Measurements from ENCODE around the gene C1orf21.

The C1orf21 gene

GRCh38 chr1:184563308-184563707 lies 176.5 kb downstream of the C1orf21 start:
- DNase-seq, result no peak

DNA sequence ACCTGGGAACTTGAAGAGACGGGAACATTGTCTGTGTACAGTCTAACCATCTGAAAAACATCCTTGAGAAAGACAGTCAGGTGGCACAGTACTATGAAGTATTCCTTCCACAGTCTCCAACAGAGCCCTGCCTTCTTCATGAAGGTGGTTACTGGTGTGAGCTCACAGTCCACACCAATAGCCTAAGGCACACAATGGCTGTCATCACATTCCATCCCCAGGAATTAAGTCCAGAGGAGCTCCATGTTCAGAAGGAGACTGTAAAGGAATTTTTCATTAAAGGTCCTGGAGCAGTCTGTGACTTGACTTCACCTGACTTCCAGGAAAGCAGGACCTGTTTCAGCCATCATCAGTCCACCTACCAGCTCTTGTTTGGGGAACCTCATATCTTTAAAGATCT lies 180.2 kb downstream of the C1orf21 start:
- DNase-seq, result no peak

GRCh38 chr1:184567637-184568036 lies 180.8 kb downstream of the C1orf21 start:
- no peak for DNase-seq

DNA sequence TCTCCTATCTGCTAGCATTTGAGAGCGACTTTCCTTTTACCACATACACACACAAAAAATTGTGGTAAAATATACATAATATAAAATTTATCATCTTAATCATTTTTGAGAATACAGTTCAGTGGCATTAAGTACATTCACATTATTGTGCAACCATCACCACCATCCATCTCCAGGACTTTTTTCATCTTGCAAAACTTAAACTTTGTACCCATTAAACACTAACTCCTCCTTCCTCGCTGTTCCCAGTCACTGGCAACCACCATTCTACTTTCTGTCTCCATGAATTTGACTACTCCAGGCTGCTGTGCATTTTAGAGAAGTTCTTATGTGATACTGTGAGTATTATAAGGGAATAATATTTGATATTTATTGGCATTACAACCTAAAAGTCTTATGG lies 181.3 kb downstream of the C1orf21 start:
- DNase-seq, result no peak

DNA sequence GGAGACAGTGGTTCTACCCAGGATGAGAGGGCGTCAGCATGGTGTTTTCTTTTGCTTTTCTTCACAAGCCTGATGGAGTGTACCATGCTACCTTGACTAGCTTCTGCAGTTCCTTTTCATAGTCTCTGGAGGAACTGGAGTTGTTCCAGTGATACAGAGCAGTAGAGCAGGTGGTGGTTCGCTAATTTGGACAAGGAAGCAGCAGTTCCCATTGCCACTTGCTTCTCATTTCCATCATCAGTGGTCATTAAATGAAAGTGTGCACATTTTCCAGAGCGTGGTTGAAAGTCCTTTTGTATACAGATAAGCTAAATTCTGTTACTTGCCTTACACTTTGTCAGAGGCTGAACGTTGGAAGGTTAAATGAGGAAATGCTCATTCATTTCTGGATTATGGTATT lies 182.3 kb downstream of the C1orf21 start:
- no peak for DNase-seq

- no peak for DNase-seq
These were observed 187.8 kb downstream of the C1orf21 start for GRCh38 chr1:184574588-184574987.

DNA sequence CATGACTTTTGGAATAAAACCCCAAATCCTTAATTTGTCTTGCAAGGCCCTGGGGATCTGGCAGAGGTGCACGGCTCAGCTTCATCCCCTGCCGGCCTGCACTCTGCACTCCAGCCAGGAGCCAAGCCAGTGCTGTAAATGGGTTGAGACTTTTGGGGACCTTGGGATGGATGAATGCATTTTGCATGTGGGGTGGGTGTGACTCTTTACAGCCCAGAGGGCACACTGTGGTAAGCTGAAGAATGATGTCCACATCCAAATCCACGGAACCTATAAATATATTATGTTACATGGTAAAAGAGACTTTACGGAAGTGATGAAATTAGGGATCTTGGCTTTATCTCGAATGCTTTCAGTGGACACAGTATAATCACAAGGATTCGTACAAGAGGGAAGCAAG lies 190.0 kb downstream of the C1orf21 start:
- no peak for DNase-seq

DNA sequence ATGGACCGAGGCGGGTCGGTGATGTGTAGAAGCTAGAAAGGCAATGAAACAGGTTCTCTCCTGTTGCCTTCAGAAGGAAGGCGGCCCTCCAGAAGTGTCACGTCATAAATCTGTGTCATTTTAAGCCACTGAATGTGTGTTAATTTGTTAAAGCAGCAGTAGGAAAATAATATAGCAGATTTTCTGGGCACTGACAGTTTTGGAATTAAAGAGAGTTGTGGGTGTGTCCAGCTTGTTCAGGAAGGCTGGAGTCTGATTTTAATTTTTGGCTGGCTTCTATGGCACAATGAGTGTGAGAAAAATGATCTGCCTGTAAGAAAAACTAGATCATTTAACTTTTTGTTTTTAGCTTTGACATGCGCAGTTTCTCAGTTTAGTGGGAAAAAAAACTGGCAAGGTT lies 190.5 kb downstream of the C1orf21 start:
- no peak for DNase-seq

DNA sequence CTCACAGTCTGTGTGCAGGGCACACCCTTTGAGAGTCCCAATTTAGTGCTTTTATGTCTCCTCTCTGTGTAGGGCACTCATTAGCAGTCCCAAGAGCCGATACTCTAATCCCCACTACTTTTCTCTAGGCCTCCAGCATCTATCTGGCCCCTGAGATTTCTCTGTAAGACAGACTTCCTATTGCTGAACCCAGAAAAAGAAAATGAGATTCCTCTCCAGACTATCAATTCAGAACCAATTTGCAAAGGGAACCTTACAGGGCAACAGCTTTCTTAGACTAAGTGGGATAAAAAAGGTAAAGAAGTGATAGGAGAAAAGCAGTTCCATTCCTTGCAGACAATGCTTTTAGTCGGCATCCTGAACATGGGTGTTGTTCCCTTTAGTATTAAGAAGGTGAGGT lies 195.6 kb downstream of the C1orf21 start:
- DNase-seq, result no peak

DNA sequence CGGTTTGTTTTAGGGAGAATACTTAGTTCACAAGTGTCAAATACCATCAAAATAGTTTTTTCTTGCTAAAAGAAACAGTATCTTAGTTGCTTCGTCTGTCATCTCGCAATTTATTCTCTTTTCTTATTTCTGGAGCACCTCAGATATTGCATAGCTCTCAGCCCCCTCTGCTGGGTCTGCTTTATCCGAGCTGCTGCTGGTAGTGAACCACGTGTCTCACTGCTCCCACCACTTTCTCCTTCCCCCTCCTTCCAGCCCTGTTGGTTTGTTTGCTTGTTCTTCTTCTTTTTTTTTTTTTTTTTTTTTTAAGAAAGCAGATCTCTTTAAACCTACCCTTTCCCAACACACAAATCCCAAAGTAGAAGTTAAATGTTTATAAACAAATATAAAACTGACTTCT lies 197.0 kb downstream of the C1orf21 start:
- DNase-seq, result no peak

DNA sequence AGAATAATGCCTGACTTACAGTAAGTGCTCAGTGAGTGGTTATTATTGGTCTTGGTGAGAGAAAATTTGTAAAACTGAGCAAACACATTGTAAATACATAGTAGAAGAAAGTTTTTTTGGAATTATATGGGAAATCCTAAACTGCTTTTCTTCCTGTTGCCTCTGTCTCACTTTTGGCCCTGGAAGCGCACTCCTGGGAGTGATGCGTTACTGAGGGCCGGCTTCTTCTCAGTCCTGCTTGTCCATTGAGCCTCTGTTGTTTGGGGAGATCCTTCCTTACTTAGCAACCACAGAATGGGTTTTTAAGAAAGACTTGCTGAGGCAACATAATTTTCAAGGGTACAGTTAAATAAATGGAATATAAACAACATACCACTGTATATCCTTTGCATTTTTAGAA lies 201.9 kb downstream of the C1orf21 start:
- DNase-seq, result no peak

DNA sequence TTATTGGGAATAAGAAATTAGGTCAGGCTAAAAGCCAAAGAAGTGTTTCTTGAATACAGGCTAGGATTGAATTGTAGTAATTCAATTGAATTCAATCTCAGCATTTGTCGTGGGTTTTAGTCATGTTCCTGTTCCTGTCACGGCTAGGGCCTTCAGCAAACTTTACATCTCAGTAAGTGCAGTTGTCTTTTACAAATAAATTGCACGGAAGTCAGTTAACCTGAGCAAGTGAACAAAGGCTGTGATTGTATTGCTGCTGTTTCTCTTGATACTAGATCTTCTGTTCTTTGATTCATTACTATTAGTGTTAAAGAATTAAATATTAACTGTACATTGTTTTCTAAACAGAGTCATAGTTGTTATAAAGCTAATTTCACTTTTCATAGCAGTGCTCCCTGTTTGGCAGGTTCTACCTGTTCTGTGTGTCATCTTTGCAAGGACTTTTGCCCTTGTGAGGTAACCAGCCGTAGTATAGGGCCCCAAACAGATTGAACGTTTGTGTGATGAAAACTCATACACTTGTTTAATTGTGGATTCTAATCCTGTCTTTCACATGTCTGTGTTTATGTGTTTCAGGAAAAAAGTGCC lies 203.4 kb downstream of the C1orf21 start:
- no peak for DNase-seq

GRCh38 chr1:184593597-184593996 lies 206.8 kb downstream of the C1orf21 start:
- no peak for DNase-seq

DNA sequence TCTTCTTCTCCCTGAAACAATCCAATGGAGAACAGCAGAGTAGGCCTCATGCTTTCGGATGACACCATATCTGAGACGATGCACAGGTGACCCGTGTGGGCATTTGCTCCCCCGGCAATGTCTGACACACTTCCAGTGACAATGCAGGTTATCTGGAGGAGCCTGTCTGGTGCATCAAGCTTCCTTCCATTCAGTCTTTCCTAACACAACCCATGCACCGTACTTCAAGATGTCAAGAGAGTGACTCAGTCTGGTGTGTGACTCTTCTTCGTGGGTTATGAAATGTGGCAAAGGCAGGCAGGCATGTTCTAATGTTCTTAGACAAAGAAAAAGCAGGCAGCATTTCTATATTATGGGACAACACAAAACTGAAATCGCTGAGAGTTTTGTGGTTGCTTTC lies 208.8 kb downstream of the C1orf21 start:
- no peak for DNase-seq

DNA sequence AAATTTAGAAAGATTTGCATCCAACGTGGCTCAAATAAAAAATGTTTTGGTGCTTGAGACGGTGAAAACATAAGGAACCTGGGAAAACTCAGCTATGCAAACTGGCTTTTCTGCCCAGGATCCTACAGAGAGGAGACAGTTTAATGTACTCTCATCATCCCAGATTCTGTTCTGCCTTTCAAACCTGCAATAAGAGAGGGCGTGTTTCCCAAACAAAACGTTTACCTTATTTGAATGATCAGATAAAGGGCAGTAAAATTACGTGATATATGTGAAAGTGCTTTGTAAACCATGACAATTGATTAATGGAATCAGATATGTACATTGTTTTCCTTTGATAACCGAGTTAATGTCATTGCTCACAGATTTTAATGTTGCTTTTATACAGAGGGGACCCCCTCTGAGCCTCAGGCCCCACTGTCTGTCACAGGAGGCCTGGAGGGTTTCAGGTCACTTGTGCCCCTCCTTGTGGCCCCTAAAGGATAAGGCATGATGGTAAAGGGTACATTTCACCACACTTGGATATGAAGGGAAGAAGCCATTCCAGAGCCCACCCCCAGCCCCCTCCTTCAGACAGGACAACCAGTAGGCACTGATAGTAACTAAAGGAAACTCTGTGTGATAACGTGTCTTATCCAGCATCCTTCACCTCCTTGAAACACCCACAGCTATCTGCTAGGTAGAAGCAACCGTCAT lies 210.3 kb downstream of the C1orf21 start:
- no peak for DNase-seq

GRCh38 chr1:184597650-184598357 lies 211.0 kb downstream of the C1orf21 start:
- no peak for DNase-seq

DNA sequence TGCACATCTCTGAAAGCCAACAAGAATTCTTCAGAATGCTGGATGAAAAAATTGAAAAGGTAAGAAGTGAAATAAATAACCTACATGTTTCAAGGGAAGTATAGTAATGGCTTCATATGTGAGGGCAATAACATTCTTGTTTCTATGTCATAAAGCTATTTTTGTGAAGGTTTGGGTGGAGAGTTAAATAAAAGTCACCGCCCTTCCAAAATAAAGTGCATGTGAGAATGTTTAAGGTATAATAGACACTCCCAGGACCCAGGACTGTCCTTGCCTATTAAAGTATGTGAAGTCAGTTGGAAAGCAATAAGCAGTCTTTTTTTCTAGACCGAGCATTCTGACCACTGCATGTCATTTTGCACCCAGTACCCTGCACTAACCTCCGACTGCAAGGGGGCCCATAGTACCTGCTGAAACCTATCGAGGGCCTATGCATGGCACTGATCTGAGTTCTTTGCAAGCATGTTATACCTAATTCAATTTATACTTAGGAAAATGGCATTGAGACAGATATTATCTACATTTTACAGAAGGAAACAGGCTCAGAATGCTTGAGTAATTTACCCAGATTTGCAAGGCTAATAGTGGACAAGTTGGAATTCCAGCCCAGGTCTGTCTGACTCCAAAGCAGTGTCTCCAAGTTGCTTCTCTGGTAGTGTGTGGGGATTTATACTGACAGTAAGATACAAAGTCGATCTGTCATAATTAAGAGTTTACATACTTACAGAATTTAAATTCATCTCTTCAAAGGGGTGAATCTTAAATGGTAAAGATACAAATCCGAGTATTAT lies 211.8 kb downstream of the C1orf21 start:
- DNase-seq, result no peak

- DNase-seq, result no peak
These were observed 217.5 kb downstream of the C1orf21 start for GRCh38 chr1:184604152-184604900.

- no peak for DNase-seq
These were observed 219.1 kb downstream of the C1orf21 start for GRCh38 chr1:184605941-184606340.

GRCh38 chr1:184606786-184607185 lies 220.0 kb downstream of the C1orf21 start:
- DNase-seq, result no peak

GRCh38 chr1:184608581-184608980 lies 221.8 kb downstream of the C1orf21 start:
- DNase-seq, result no peak

- DNase-seq, result no peak
These were observed 222.2 kb downstream of the C1orf21 start for GRCh38 chr1:184608990-184609389.

Measured in activated CD8-positive, alpha-beta memory T cell treated with anti-CD3 and anti-CD28 coated beads for 24 hours (primary cell).